Gastroesophageal sphincter (tissue), 3 donors: ENCODE results near the gene STAM.

Experiments
- EP300 ChIP-seq: sonication (generic); formaldehyde crosslinking; IDR thresholded peaks from one replicate; pipeline ENCODE4 v1.6.1; 2017; ENCODE audit warnings: antibody characterized with exemption, mild to moderate bottlenecking
- POLR2A ChIP-seq, 2 donors: fragments of 450-650 bp; IDR thresholded peaks; one replicate each; pipeline ENCODE4 v1.6.1; 2017; ENCODE audit warnings: antibody characterized with exemption in 2 of 2, mild to moderate bottlenecking in 2 of 2, moderate library complexity in 1 of 2
- POLR2AphosphoS5 ChIP-seq: sonication (generic); formaldehyde crosslinking; IDR thresholded peaks from one replicate; pipeline ENCODE4 v1.6.1; 2017; ENCODE audit warnings: antibody characterized with exemption
- TF ChIP-seq, protein P1 (sequence below), 4 experiments: fragments of 200-600 bp in 2 of 4; fragments of 450-650 bp in 2 of 4; sonication (generic) in 1 of 4; IDR thresholded peaks; one replicate each; pipeline ENCODE4 v1.5.1; 2017 to 2019; ENCODE audit warnings: antibody characterized with exemption in 4 of 4, mild to moderate bottlenecking in 2 of 4, moderate library complexity in 2 of 4

DNA sequence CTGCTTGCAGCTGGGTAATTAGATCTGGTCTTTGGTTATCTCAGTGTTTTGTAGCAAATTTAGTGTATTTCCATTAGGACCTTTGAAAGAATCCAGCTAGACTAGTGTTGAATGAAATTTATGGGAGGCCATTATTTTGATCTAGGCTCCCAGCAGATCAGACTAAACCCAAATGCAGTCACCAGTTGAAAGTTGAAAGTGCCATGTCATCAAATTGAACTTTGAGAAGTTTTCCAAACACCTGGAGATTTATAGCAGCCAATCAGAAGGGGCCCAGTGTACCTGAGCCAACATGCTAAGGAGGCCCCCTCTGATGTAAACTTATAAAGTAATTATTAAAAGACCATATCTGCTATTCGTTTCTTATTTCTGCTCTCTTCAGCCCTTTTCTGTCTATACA is 96.7 kb downstream of the STAM start:
- TF ChIP-seq POLR2AphosphoS5 (no peak), EP300 (no peak), POLR2A (IDR thresholded peaks at IDR 0.05) (no peak)
- TF ChIP-seq, protein P1, sequence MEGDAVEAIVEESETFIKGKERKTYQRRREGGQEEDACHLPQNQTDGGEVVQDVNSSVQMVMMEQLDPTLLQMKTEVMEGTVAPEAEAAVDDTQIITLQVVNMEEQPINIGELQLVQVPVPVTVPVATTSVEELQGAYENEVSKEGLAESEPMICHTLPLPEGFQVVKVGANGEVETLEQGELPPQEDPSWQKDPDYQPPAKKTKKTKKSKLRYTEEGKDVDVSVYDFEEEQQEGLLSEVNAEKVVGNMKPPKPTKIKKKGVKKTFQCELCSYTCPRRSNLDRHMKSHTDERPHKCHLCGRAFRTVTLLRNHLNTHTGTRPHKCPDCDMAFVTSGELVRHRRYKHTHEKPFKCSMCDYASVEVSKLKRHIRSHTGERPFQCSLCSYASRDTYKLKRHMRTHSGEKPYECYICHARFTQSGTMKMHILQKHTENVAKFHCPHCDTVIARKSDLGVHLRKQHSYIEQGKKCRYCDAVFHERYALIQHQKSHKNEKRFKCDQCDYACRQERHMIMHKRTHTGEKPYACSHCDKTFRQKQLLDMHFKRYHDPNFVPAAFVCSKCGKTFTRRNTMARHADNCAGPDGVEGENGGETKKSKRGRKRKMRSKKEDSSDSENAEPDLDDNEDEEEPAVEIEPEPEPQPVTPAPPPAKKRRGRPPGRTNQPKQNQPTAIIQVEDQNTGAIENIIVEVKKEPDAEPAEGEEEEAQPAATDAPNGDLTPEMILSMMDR (IDR thresholded peaks at IDR 0.05) = no peak
